HepG2 (cell line): ENCODE measurements around the gene ANKRD53. TPM values are rescaled to one million over a fixed set of nuclear protein-coding genes. Genes with fewer than 3 reads are reported as not detected.
A peak's percentile ranks its signal among the peaks of the same experiment; 100 is the strongest.

Experiments
- ARID4A ChIP-seq: sonication (generic); formaldehyde crosslinking; IDR thresholded peaks from 2 replicates; pipeline ENCODE4 v1.5.0; 2020; ENCODE audit warnings: mild to moderate bottlenecking, missing genetic modification reagents, borderline replicate concordance
- BRF2 ChIP-seq: sonication (generic); formaldehyde crosslinking; IDR thresholded peaks from 2 replicates; pipeline ENCODE4 v1.8.1; 2022; ENCODE audit warnings: mild to moderate bottlenecking, missing genetic modification reagents
- CENPBD1 ChIP-seq: sonication (generic); formaldehyde crosslinking; IDR thresholded peaks from 2 replicates; pipeline ENCODE4 v1.8.0; 2022; ENCODE audit warnings: missing genetic modification reagents, low read depth, mild to moderate bottlenecking, borderline replicate concordance
- EHMT2 ChIP-seq: fragments of 200-600 bp; sonication (generic); IDR thresholded peaks from 2 replicates; pipeline ENCODE4 v1.7.0; 2017; ENCODE audit warnings: antibody characterized with exemption, low read depth, low read length, borderline replicate concordance
- FOXA1 ChIP-seq, 2 experiments: fragments of 450-650 bp in 1 of 2; sonication (generic) in 1 of 2; formaldehyde crosslinking in 1 of 2; IDR thresholded peaks; 2 replicates each; pipeline versions ENCODE4 v1.4.0 to v1.6.1; 2016 to 2020; ENCODE audit warnings: missing genetic modification reagents in 1 of 2
- FOXO4 ChIP-seq: sonication (generic); formaldehyde crosslinking; conservative IDR thresholded peaks from 2 replicates; pipeline ENCODE4 v1.8.1; 2023; ENCODE audit warnings: missing genetic modification reagents
- NFKBIZ ChIP-seq: IDR thresholded peaks from 2 replicates; pipeline ENCODE4 v1.6.1; 2018; ENCODE audit warnings: missing genetic modification reagents, missing compliant biosample characterization
- TMF1 ChIP-seq: sonication (generic); formaldehyde crosslinking; IDR thresholded peaks from 2 replicates; pipeline ENCODE4 v1.8.1; 2022; ENCODE audit warnings: low read depth, missing genetic modification reagents
- ZFP82 ChIP-seq: sonication (generic); formaldehyde crosslinking; IDR thresholded peaks from 2 replicates; pipeline ENCODE4 v1.5.1; 2020; ENCODE audit warnings: mild to moderate bottlenecking, missing genetic modification reagents, borderline replicate concordance
- ZNF230 ChIP-seq: sonication (generic); formaldehyde crosslinking; IDR thresholded peaks from 2 replicates; pipeline ENCODE4 v1.4.0; 2020; ENCODE audit warnings: mild to moderate bottlenecking, missing genetic modification reagents
- ZNF296 ChIP-seq: sonication (generic); formaldehyde crosslinking; conservative IDR thresholded peaks from 2 replicates; pipeline ENCODE4 v1.5.0; 2020; ENCODE audit warnings: mild to moderate bottlenecking, missing genetic modification reagents
- ZNF569 ChIP-seq: sonication (generic); formaldehyde crosslinking; IDR thresholded peaks from 2 replicates; pipeline ENCODE4 v1.5.0; 2020; ENCODE audit warnings: mild to moderate bottlenecking, missing genetic modification reagents, moderate library complexity, borderline replicate concordance
- ZNF605 ChIP-seq: sonication (generic); formaldehyde crosslinking; IDR thresholded peaks from 2 replicates; pipeline ENCODE4 v1.8.0; 2022; ENCODE audit warnings: mild to moderate bottlenecking, missing genetic modification reagents
- ZNF652 ChIP-seq: IDR thresholded peaks from 2 replicates; pipeline ENCODE4 v1.6.1; 2016; ENCODE audit warnings: low read depth, borderline replicate concordance
- ZNF674 ChIP-seq: sonication (generic); formaldehyde crosslinking; IDR thresholded peaks from 2 replicates; pipeline ENCODE4 v1.5.0; 2020; ENCODE audit warnings: low read depth, mild to moderate bottlenecking, missing genetic modification reagents
- ZNF687 ChIP-seq: sonication (generic); formaldehyde crosslinking; IDR thresholded peaks from 2 replicates; pipeline ENCODE4 v1.5.1; 2020; ENCODE audit warnings: mild to moderate bottlenecking, missing genetic modification reagents, moderate library complexity
- ZSCAN31 ChIP-seq: sonication (generic); formaldehyde crosslinking; IDR thresholded peaks from 2 replicates; pipeline ENCODE4 v1.5.0; 2020; ENCODE audit warnings: low read depth, mild to moderate bottlenecking, missing genetic modification reagents
- polyA plus RNA-seq, 8 experiments: library from polyadenylated mRNA; depleted of rRNA in 3 of 8; stranded (reverse) in 7 of 8; unstranded in 1 of 8; fragments of >200 nt; fragmentation: Illumina TruSeq in 4 of 8; extraction: Trizol in 4 of 8; gene quantifications; 2 replicates each; pipeline versions ENCODE4 v1.2.1 to v1.2.3, GENCODE V29; 2011 to 2016; ENCODE audit warnings: low read depth in 4 of 8, missing spikeins in 1 of 8, mixed read lengths in 1 of 8; ENCODE audit not compliant: insufficient read depth in 1 of 8
- total RNA-seq, 5 experiments: library from RNA; depleted of rRNA; stranded (reverse); fragments of >200 nt; fragmentation: Illumina TruSeq; extraction: Trizol; gene quantifications; 2 replicates each; pipeline ENCODE4 v1.2.3, GENCODE V29; 2016; ENCODE audit warnings: low read depth in 1 of 5

Gene ANKRD53
- total and polyA plus RNA-seq, 2 of the 13 experiments (the other 11 are each of a cell fraction or from before 2014, with no cell fraction given): 0.15 TPM; not detected in 1

- TF ChIP-seq ZNF687 (CRISPR knock-in tag) (peak; percentile 35), FOXO4 (0 out of 2 replicates have a peak, but pooled peaks have one; percentile 72), ZNF569 (CRISPR knock-in tag) (no peak), ZNF652 (CRISPR knock-in tag) (no peak), ZNF674 (CRISPR knock-in tag) (no peak), TMF1 (CRISPR knock-in tag) (no peak), FOXA1 (IDR thresholded peaks at IDR 0.05) (no peak), FOXA1 (CRISPR knock-in tag; IDR thresholded peaks at IDR 0.05) (no peak; the same call in 1 of the 2 replicates), CENPBD1 (CRISPR knock-in tag) (no peak), ZNF296 (CRISPR knock-in tag) (no peak), NFKBIZ (CRISPR knock-in tag) (no peak), BRF2 (CRISPR knock-in tag) (no peak), ZSCAN31 (CRISPR knock-in tag) (no peak), ZNF605 (CRISPR knock-in tag) (0 out of 2 replicates have a peak, but pooled peaks have one; percentile 35), EHMT2 (no peak), ZNF230 (CRISPR knock-in tag) (peak; percentile 32; the same call in 1 of the 2 replicates), ZFP82 (no peak), ARID4A (peak; percentile 51; the same call in 1 of the 2 replicates)
Observed at GRCh38 chr2:70937866-70938585, 40.4 kb upstream of the ANKRD53 start (continued).
